ENCODE results near the gene ATP8B3.
"Not testable (repeated sequence)": the region's sequence is repeated elsewhere in the genome, so short reads cannot be mapped to it uniquely, and the experiment has no call there.

ATP8B3 gene

DNA sequence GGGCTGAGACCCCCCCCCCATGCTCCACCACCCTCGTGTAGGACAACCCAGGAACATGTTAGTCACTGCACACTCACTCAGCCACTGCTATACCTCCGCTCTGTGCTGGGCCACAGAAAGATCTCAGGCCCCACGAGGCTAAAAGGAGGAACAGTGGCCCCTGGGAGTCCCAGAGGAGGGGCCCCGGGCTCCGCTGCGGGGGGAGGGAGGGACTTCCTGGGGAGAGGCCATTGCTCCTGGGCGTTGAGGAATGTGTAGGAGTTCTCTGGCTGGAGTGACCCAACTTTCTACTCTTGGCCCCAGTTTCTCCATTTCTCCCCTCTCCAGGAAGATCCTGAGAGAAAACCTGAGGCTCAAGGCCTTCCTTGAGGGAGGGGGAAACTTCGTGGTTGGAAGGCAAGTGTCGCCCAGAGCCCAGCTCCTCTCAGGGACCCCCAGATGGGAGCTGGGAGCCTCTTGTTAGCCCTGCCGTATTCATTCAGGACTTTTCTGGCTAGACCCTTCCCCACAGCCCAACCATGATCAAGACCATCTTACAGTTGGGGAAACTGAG, 45.2 kb downstream of the ATP8B3 start:
- DNase-seq: no peak

DNA sequence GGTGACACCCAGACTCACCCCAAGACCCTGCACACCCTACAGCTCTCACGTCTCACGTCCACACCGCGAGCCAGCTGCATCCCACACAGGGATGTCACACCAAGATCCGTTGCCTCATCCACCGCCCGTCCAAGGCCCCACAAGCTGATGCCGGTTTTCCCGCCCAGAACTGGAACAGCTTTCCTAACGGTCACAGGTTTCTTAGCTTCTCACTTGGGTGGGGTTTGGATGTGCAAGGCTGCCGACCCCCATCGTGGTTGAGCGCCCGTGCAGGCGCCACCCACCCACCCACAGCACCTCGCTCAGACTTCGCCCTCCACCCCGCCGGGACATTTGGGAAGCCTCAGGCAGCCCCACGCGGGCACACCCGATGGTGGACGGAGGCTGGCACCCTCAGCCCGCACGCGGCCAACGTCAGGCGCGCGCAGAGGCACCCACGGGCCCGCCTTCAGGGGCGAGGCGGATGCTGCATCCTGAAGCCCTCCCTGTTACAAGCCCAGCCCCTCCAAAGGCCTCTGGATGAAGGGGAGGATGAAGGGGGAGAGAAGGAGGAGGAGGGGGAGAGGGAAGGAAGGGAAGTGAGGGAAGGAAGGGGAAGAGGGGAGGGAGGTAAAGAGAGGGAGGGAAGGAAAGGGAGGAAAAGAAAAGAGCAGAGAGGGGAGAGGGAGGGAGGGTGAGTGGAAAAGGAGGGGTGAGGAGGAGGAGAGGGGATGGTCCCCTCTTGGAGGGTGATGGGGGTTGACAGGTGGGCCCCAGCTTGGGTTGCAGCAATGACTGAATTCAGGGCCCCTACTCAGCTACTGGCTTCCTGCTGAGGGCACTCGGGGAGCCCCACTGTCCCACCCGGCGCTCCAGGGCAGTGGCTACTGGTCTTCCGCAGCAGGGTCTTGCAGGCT, 45.9 kb downstream of the ATP8B3 start:
- no peak for DNase-seq

DNA sequence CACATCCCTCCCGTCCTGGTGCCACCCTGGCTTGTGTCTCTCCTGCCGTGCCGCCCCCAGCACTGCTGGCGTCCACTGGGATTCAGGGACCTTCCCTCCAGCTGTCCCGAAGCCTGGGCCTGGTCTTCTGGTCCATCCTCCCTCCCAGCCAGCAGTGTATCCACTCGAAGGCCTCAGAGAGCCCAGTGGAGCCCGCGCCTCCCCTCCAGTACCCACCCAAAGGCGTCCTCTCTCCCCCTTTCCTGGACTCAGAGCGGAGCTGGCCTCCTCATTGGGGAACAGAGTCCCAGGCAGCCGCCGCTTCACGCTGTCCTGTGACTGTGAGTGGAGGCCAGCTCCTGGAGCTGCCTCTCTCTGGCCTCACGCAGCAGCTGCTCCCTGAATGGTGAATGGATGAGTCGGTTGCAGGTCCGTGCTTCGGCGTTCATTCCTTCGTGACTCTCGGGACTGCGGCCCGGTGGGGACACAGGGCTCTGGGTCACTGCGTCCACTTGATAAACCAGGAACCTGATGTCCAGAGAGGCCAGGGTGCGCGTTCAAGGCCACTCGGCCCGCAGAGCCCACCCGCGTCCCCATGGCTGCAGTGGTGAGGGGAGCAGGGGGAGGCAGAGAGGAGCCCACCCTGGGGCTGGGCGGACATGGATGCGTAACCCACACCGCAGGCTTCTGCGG, 46.7 kb downstream of the ATP8B3 start:
- DNase-seq: no peak

DNA sequence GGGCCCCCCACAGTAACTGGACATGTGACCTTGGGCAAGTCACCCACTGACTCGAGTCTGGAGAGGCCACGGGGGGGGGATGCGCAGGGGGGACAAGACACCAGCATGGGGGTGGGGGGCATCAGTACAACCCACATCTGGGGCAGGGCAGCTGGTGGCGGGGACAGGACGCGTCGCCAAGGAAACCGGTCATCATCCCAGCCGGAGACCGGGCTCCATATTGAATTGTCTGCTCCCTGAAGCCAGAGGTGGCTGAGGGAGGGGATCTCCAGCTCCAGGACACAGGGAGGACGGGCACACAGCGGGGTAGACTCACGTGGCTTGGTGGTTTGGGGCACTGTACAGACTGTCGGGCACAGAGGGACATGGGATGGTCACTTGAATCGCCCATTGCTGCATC, 47.3 kb downstream of the ATP8B3 start:
- DNase-seq: no peak

DNA sequence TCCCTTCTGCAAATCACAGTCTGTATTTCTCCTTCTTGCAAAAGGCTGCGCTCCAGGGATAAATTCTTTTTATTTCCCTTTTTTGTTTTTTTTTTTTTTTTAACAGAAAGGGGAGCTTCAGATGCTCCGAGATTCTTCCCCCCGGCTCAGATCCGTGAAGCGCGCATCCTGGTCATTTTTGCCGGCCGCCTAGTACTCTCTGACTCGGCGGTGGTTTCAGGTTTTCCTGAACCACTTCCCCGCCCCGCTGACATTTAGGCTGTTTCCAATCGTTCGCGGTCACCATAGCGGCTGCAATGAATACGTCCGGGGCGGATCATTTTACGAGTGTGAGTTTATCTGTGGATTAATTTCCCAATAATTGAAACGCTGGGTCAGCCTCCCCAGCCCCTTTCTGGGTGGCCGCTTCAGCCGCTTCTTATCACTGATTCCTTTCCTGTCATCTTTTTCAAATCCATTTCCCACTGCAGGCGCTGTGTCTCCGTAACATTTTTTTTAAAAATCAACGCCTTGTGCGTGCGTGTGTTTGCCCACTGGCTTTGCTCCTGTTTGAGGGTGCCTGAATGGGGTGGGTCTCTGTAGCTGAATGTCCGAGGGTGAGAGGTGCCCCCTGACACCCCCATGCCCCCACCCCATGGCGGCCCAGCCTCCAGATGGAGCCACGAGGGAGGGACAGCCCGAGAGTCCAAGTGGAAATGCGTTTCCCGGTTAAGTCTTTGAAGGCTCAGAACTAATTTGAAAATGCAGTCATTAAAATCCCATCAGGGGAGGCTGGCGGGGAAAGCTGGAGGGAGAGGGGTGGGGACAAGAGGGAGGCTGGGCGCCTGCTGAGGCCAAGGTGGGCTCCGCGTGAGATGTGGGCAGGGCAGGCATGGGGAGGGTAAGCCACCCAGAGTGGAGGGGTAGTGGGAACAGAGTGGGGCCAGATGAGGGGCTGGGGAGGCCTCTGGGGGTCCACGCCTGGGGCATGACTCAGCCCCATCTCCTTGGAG, 48.1 kb downstream of the ATP8B3 start:
- DNase-seq: no peak

DNA sequence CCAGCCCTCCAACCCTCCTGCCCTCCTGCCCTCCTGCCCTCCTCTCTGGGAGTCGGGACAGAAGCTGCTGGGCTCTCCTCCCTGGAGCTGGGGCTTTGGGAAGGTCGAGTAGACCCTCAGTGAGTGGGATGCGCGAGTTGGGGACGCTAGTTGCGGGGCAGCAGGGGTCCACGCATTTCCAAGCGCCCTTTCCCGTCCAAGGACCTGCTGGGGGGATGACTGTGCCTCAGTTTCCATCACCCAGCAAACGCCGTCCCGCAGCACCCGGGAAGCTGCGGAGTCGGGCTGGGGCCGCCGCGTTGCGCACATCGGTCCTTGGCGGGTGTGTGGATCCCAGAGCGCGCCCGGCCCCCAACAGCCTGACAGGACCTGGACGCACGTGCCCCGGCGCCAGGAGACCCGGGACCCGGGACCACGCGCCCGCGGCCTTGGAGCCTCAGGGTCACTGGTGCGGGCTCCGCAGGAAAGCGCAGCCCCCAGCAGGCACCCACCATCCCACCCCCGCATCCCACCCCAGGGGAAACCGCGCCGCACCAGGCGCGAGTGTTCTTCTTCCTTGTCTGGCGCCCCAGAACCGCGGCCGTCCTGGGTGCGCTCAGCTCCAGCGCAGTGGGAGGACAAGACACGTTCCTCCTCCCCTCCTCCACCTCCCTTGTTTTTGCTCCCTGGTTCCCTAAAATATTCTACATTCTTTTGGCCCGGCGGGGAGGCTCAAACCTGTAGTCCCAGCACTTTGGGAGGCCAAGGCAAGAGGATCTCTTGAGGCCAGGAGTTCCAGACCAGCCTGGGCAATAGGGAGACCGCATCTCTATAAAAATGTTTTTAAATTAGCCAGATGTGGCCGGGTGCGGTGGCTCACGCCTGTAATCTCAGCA, 49.6 kb downstream of the ATP8B3 start:
- no peak for DNase-seq

DNA sequence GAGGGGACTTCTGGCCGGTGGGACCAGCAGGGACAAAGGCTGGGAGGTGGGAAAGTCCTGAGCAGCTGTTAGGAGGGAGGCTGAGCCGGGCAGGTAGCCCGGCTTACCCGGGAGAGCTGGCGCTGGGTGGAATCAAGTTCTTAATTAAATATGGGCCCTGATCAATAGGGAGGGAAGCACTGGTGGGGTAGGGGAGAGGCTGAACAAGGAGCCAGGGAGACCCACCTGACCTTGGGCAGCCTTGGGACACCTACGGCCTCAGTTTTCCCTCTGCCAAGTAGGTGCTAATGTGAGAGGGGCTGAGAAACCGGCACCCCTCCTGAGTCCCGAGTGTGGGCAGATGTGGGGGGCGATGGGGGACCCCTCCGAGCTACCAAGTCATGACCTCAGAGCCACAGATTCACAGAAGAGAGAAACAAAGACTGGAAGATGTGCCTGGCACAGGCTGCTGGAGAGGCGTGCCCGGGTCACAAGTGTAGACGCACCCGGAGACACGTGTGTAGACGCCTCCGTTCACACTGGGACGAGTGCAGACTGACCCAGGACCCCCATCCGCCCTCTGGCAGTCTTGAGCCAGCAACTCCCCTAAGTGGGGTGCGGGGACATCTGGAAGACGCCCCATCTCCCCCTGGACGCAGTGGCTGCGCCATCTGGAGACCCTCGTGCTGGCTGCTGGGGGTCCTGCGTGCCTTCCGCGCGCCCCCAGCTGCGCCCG, 50.4 kb downstream of the ATP8B3 start:
- DNase-seq: no peak

DNA sequence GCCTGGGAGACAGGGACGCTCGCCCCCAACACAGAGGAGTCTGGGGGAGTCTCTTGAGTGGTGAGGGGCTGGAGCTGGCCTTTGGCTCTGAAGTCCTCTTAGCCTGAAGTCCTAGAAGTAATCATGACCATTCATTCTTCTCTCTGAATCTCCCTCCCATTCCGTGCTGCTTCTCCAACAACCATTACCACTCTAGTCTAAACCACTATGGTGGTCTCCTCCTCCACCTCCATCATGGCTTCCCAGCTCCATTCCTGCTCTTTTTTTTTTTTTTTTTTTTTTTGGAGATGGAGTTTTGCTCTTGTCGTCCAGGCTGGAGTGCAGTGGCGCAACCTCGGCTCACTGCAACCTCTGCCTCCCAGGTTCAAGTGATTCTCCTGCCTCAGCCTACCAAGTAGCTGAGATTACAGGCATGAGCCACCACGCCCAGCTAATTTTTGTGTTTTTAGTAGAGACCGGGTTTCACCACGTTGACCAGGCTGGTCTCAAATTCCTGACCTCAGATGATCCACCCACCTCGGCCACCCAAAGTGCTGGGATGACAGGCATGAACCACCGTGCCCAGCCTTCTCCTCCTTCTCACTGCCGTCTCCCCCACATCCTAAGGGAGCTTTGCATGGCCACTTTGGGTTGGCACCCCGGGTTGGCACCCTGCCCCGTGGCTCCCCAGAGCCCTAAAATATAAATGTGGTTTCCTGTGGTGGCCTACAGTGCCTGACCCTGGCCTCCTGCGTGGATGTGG, 51.1 kb downstream of the ATP8B3 start:
- DNase-seq: not testable (repeated sequence)

DNA sequence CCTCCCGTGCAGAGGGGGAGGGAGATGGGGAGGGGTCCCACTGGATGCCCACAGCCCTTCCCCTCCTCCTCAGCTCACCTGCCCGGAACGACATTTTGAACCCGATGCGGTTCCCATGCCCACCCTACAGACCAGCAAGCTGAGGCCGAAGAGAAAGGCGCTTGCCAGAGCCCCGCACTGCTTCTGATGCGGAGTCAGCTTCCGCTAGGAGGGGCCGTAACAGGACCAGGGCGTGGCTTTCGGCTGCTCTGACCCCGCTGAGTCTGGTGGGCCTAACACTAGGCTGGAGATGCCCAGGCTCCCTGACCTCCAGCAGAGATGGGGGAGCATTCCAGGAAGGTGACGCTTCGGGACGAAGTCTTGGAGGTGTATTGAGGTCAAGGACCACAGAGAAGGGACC, 52.1 kb downstream of the ATP8B3 start:
- no peak for DNase-seq

DNA sequence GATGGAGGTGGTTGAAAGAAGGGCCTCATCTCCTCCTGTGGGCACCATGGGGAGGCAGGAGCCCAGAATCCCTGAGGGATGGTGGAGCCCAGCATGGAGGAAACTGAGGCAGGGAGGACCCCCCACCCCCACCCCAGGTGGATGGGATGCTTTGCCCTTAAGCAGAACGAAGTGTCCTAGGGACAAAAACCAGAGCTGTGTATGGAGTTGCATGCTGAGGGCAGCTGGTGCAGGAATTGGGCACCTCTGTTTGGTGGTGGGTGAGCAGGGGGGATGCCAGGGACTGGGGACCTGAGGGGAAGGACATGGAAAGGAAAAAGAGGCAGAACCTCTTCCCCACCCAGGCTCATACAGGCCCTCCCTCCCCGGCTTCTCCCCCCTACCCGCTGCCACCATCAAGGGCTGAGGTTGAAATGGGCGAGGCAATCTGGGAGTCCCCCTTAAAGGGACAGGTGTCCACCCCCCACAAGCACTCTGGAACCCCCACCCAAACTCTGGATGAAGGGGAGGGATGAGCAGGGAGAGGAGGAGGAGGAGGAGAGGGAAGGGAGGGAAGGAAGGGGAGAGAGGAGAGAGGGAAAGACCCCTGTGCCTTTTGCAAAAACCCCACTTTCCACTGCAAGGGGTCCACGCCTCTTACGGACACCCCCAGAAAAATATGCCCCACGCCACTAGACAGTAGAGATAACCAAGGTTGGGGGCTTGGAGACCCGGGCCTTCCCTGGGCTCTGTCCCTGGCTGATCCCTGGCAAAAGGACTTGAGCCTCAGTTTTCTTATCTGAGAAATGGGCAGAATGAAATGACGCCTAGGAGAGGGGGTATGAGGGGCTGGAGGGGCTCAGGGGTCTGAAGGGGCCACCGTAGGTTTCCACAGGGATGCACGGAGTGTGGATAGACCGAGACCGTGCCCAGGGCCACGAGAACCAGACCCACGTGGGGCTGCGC, 52.8 kb downstream of the ATP8B3 start:
- no peak for DNase-seq

DNA sequence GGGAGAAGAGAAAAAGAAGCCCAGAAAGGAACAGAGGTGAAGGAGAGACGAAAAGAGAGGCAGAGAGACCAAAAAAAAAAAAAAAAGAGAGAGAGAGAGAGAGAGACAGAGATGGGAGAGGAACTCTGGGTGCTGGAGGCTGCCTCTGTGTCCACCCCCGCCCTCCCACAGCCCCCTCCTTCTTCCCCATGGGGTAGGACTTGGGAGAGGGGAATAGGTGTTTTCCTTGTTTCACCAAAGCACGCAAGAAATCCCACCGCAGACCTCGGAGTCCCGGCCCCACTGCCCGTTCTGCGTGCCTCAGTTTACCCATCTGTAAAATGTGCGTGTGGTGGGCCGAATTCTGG, 53.9 kb downstream of the ATP8B3 start:
- DNase-seq: no peak

DNA sequence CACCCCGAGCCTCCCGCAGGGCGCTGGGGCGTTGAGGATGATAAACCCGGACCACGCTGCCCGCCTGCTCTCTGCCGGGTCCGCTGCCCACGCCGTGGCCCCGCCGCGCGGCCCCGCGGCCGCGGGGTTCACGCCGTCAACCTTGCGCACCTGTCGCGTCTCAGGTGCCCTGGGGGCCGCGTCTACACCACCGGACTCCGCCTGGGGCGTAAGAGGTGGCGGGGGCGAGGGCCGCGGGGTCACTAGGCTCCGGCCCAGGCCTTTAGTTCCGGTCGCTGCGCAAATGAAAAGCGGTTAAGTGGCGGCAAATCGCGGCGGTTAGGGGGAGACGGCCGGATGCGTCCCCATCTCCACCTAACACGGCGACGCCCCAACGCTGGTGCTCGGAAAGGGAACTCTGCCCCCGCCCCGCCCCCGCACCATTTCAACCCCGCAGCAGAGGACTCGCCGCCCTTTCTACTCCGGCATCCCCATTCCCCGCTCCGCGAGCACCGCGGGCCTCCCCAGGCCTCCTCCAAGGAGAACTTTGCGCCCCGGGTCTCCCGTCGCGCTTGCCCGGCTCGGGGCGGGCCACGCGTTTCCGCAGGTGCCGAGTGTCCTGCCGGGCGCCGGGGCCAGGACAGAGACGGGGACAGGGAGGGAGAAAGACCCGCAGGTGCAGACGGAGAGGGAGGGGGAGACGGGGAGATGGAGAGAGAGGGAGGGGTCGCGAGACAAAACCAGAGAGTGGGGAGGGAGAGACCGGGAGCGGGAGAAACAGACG, 54.4 kb downstream of the ATP8B3 start:
- no peak for DNase-seq

DNA sequence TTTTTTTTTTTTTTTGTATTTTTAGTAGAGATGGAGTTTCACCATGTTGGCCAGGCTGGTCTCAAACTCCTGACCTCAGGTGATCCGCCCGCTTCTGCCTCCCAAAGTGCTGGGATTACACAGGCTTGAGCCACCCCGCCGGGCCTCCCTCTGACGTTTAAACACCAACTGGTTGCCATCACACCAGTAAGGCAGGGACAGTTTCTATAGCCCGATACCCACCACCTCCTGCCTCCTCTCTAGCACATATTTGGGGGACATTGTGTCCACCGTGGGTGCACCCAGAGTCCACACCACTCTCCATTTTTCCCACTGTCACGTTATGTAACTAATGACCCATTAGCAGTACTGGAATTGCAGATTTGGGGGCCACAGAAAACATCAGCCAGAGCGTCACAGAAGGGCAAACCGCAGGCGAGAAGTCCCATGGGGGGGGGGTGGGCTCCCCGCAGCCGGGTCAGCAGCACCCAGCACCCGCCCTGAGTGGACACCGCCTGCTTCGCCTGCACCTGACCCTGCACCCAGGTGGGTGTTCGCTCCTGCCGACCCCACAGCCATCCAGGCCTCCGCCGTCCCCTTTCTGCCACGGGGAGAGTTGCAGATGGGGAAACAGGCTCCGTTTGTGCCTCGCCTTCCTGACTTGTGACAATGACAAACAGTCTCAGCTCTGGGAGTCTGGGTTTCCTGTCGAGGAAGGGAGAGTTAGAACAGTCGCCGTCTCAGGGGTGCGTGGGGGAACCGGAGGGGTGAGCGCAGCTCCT, 55.2 kb downstream of the ATP8B3 start:
- DNase-seq: no peak

DNA sequence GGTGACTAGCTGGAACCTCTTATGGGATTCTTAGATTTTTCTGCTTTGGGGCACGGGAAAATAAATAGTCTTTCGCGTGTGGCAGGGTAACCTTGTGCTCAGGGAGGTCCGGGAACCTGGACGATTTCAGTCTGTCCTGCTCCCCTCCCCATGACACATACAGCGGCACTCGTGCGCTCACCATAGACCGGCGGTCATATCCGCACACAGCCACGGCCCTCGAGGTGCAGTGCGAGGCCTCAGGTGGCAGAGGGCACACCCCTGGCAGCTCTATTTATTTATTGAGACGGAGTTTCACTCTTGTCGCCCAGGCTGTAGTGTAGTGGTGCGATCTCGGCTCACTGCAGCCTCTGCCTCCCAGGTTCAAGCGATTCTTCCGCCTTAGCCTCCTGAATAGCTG, 55.8 kb downstream of the ATP8B3 start:
- no peak for DNase-seq

DNA sequence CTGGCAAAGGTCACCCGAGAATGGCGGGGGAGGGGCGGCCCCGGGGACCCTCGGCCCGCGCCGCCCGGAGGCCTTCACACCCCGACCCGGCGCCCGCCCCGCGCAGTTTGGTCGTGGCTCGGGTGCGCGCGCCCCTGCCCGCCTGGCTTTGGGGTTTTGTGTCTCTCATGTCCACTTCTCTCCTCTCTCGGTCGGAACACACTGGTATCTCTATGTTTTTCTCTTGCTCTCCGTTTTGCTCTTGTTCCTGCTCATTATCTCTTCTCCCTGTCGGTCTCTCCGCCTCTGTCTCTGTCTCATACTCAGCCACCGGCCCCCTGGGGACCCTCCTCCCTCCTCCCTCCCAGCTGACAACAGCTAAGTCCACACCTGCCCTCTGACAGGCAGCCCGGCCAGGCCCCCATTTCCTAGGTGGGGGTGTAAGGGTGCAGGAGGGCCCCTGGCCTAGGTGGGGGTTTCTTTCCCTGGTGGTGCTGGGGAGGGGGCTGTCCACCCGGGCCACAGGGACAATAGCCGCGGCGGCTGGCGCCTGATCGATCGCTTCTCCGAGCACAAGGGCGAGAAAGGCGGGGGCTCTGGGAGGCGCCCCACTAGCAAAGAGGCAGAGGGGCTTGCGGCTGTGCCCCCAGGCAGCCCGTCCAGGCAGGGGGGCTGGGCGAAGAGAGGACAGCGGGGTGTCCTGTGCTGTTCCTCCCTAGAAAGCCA, 56.5 kb downstream of the ATP8B3 start:
- DNase-seq: no peak

DNA sequence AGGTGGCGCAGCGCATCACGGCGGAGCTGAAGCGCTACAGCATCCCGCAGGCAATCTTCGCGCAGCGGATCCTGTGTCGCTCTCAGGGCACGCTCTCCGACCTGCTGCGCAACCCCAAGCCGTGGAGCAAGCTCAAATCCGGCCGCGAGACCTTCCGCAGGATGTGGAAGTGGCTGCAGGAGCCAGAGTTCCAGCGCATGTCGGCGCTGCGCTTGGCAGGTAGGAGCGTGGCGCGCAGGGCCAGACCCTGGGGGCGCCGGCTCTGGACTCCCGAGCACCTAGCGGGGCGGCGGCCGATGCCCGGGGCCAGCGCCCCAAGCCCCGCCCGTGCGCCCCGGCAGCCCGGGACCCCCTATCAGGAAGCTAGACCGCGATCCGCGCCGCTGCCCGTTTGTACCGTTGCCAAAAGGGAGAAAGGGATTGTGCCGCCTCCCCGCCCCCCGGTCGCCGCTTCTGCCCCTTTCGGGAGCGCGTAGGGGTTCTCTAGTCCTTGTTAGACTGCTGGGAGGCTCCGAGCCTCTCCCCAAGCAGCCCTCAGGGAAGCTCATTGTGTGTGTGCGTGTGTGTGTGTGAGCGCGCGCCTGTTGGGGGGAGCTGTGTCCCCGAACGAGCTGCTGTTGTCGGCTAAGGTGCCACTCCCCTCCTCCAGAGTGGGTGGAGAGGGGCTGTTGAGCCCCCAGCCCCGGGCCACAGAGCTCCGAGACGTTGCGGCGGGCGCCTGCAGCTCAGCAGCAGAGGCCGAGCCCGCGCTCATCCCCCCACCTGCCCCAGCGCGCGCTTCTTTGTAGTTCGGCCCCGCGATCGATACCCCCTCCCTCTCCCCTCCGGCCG, 57.2 kb downstream of the ATP8B3 start:
- DNase-seq: no peak

Measured in activated CD4-positive, alpha-beta T cell treated with anti-CD3 and anti-CD28 coated beads for 48 hours (primary cell).